GM18861 (cell line): ENCODE measurements around the gene MIF.
"Not testable (repeated sequence)": the region's sequence is repeated elsewhere in the genome, so short reads cannot be mapped to it uniquely, and the experiment has no call there.

ENCODE experiments used
- ATAC-seq: cut with Tn5 transposase; IDR thresholded peaks from one replicate; pipeline ENCODE4 v1.9.1; 2021; ENCODE audit not compliant: unreplicated experiment

Gene MIF

GRCh38 chr22:23938328-23939016, 44.3 kb downstream of the MIF start:
- ATAC-seq: no peak

- no peak for ATAC-seq
Observed at GRCh38 chr22:23939017-23939357, 44.8 kb downstream of the MIF start.

DNA sequence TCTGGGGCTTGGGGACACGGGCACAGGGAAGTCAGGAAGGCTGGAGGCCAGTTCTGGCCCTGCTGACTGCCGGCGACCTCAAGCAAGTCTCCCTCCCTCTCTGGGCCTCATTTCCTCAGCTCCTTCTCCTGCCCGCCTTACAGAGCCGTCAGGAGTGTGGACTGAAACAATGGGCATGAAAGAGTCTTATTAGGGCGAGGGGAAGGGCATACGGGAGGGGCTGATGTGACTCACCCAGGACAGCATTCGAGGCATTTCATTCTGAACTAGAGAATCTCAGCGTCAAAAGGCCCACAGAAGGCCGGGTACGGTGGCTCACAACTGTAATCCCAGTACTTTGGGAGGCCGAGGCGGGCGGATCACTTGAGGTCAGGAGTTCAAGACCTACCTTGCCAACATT, 46.0 kb downstream of the MIF start:
- not testable (repeated sequence) for ATAC-seq
